GM21390 (cell line): ENCODE results near the gene RBL1.
"Not testable (repeated sequence)": the region's sequence is repeated elsewhere in the genome, so short reads cannot be mapped to it uniquely, and the experiment has no call there.

Experiments used
- ATAC-seq: cut with Tn5 transposase; IDR thresholded peaks from one replicate; pipeline ENCODE4 v1.9.1; 2021; ENCODE audit not compliant: unreplicated experiment

RBL1 gene

GRCh38 chr20:37075932-37076685 lies 19.7 kb downstream of the RBL1 start:
- no peak for ATAC-seq

DNA sequence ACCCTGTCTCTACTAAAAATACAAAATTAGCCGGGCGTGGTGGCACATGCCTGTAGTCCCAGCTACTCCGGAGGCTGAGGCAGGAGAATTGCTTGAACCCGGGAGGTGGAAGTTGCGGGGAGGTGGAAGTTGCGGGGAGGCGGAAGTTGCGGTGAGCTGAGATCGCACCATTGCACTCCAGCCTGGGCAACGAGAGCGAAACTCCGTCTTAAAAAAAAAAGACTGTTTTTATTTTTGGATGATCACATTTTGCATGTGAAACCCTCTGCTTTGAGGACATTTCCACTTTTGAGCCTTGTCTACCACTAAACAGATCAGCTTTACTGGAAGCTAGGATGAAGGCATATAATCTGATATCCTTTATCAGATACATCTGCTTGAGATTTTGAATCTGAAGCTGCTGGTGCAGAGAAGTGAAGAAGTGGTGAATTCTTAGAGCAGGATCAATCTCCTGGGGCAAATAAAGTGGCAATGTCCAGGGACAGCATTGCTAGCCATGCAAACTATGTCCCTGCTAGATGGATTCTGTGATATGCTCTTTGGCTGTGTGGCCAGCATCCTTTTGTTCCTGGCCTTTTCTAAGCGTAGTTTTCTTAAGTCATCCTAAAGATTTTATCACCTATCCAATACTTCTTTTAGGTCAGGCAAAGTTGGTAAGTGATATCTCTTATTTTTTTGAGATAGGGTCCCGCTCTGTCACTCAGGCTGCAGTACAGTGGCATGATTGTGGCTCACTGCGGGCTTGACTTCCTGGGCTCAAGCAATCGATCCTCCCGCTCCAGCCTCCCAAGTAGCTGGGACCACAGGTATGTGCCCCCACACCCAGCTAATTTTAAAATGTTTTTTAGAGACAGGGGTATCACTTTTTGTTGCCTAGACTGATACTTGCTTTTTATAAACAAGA lies 23.3 kb downstream of the RBL1 start:
- ATAC-seq, result no peak

GRCh38 chr20:37071481-37071911 lies 24.3 kb downstream of the RBL1 start:
- no peak for ATAC-seq

DNA sequence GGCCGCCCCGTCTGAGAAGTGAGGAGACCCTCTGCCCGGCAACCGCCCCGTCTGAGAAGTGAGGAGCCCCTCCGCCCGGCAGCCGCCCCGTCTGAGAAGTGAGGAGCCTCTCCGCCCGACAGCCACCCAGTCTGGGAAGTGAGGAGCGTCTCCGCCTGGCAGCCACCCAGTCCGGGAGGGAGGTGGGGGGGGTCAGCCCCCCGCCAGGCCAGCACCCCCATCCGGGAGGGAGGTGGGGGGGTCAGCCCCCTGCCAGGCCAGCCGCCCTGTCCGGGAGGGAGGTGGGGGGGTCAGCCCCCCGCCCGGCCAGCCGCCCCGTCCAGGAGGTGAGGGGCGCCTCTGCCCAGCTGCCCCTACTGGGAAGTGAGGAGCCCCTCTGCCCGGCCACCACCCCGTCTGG lies 26.2 kb downstream of the RBL1 start:
- not testable (repeated sequence) for ATAC-seq

GRCh38 chr20:37066168-37066567 lies 29.6 kb downstream of the RBL1 start:
- no peak for ATAC-seq

DNA sequence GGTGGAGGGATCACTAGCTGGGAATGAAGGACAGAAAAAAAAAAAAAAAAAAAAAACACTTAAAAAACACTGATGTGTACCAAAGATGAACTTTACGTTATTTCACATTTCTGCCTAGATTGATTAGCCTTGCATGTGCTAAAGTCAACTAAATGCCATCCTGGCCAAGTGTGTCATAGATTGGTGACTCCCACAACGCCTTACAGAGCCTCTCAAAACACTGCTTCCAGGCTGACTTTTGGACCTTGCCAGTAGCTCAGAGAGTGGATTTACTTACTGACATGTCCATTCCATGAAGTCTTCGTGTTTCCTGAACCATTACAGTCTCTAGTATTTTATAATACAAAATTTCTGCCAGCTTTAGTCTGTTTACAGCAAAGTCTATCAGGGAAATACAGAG lies 40.5 kb downstream of the RBL1 start:
- no peak for ATAC-seq

GRCh38 chr20:37053230-37053950 lies 42.4 kb downstream of the RBL1 start:
- no peak for ATAC-seq

GRCh38 chr20:37042986-37043972 lies 52.5 kb downstream of the RBL1 start:
- ATAC-seq, result peak; percentile 66

DNA sequence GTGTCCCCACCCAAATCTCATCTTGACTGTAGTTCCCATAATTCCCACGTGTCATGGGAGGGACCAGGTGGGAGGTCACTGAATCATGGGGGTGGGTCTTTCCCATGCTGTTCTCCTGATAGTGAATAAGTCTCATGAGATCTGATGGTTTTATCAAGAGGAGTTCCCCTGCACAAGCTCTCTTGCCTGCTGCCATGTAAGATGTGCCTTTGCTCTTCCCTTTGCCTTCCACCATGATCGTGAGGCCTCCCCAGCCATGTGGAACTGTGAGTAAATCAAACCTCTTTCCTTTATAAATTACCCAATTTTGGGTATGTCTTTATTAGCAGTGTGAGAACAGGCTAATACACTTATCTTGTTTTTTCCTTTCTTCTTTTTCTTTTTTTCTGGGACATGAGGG lies 56.4 kb downstream of the RBL1 start:
- not testable (repeated sequence) for ATAC-seq

- no peak for ATAC-seq
Observed at GRCh38 chr20:37032077-37032476, 63.7 kb downstream of the RBL1 start.

DNA sequence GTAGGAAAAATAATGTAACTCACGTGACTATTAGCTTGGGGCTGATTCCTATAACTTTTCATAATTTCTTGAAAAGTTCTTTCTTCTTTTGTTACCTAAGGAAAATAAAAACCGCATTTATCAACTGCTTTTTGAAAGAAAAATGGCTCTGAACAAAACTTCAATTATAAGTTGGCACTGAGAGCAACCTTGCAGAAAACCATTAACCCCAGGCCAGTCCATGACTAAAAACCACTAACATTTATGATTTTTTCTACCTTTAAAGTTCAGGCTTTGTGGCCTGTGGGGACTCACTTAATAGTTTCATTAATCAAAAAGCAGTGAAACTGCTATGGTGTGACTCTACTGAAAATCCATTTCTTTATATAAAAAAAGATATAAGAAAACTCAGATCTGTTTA lies 75.2 kb downstream of the RBL1 start:
- no peak for ATAC-seq

- ATAC-seq, result not testable (repeated sequence)
Observed at GRCh38 chr20:37012631-37013030, 83.2 kb downstream of the RBL1 start.

DNA sequence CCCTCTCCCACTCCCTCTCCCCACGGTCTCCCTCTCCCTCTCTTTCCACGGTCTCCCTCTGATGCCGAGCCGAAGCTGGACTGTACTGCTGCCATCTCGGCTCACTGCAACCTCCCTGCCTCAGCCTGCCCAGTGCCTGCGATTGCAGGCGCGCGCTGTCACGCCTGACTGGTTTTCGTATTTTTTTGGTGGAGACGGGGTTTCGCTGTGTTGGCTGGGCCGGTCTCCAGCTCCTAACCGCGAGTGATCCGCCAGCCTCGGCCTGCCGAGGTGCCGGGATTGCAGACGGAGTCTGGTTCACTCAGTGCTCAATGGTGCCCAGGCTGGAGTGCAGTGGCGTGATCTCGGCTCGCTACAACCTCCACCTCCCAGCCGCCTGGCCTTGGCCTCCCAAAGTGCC lies 83.9 kb downstream of the RBL1 start:
- ATAC-seq, result not testable (repeated sequence)

- ATAC-seq, result no peak
Observed at GRCh38 chr20:37011147-37011546, 84.7 kb downstream of the RBL1 start.

GRCh38 chr20:37007898-37008649 lies 87.7 kb downstream of the RBL1 start:
- ATAC-seq, result no peak

- ATAC-seq, result not testable (repeated sequence)
Observed at GRCh38 chr20:37005062-37005942, 90.5 kb downstream of the RBL1 start.

DNA sequence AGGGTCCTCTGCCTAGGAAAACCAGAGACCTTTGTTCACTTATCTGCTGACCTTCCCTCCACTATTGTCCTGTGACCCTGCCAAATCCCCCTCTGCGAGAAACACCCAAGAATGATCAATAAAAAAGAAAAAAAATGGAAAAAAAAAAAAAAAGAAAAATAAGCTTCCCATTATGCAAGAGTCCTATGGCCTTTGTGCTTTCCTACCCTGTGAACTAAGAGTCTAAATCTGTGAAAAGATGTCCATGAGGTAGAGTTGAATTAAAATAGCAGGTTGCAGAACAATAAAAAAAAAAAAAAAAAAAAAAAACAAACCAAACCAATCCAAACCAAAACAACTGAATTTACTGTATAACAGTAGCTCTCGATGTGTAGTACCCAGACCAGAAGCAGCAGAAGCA lies 94.2 kb downstream of the RBL1 start:
- ATAC-seq, result not testable (repeated sequence)

DNA sequence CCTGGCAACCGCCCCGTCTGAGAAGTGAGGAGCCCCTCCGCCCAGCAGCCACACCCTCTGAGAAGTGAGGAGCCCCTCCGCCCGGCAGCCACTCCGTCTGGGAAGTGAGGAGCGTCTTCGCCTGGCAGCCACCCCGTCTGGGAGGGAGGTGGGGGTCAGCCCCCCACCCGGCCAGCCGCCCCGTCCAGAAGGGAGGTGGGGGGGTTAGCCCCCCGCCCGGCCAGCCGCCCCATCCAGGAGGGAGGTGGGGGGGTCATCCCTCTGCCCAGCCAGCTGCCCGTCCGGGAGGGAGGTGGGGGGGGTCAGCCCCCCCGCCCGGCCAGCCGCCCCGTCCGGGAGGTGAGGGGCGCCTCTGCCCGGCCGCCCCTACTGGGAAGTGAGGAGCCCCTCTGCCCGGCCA lies 95.6 kb downstream of the RBL1 start:
- not testable (repeated sequence) for ATAC-seq
